ENCODE results near the gene CSF2RB. TPM values are rescaled to one million over a fixed set of nuclear protein-coding genes. Genes with fewer than 3 reads are reported as not detected.

Gene CSF2RB
- total RNA-seq, 1 experiment from 2014 or later, result 5.6 TPM

GRCh38 chr22:36881504-36882245 is 31.8 kb upstream of the CSF2RB start:
- Histone ChIP-seq H2AFZ (ENCODE audit: low read length) (no peak overlapping the region), H3K36me3 (ENCODE audit: insufficient read depth, low read length) (peaks cover 10% of the 10 kb centered on the region), H3K79me2 (ENCODE audit: low read length) (no peaks in the 10 kb centered on the region)

GRCh38 chr22:36884349-36885158 is 28.9 kb upstream of the CSF2RB start:
- Histone ChIP-seq H3K9me2 (replicated peaks; ENCODE audit: insufficient read depth, low read length) (no peaks in the 10 kb centered on the region), H3K4me1 (ENCODE audit: low read length) (no peaks in the 10 kb centered on the region), H3K9me3 (ENCODE audit: low read length) (peaks cover 13% of the 10 kb centered on the region), H3K27ac (ENCODE audit: low read length) (no peak overlapping the region), H3K4me3 (ENCODE audit: low read length) (no peak overlapping the region), H3K27me3 (ENCODE audit: low read length) (no peaks in the 10 kb centered on the region), H3K36me3 (ENCODE audit: insufficient read depth, low read length) (no peaks in the 10 kb centered on the region), H2AFZ (ENCODE audit: low read length) (no peak overlapping the region), H3K79me2 (ENCODE audit: low read length) (no peaks in the 10 kb centered on the region), H3K4me2 (ENCODE audit: low read depth, low read length, poor library complexity, severe bottlenecking) (no peak overlapping the region), H4K20me1 (ENCODE audit: insufficient read depth, low read depth, low read length) (no peaks in the 10 kb centered on the region), H3K9ac (ENCODE audit: low read length) (no peak overlapping the region)
- DNase-seq, result no peak

More at GRCh38 chr22:36881504-36882245, 31.8 kb upstream of the CSF2RB start:
- Histone ChIP-seq H3K27me3 (ENCODE audit: low read length) (no peaks in the 10 kb centered on the region), H4K20me1 (ENCODE audit: insufficient read depth, low read depth, low read length) (no peaks in the 10 kb centered on the region), H3K4me2 (ENCODE audit: low read depth, low read length, poor library complexity, severe bottlenecking) (no peak overlapping the region), H3K27ac (ENCODE audit: low read length) (no peak overlapping the region), H3K9me3 (ENCODE audit: low read length) (peaks cover 13% of the 10 kb centered on the region), H3K4me3 (ENCODE audit: low read length) (no peak overlapping the region), H3K9me2 (replicated peaks; ENCODE audit: insufficient read depth, low read length) (no peaks in the 10 kb centered on the region), H3K4me1 (ENCODE audit: low read length) (no peaks in the 10 kb centered on the region), H3K9ac (ENCODE audit: low read length) (no peak overlapping the region)
- DNase-seq, result no peak

- H4K20me1 ChIP-seq (ENCODE audit: insufficient read depth, low read depth, low read length), result no peaks in the 10 kb centered on the region
- no peak overlapping the region for H3K4me3 ChIP-seq (ENCODE audit: low read length)
- peaks cover 13% of the 10 kb centered on the region for H3K9me3 ChIP-seq (ENCODE audit: low read length)
- H3K79me2 ChIP-seq (ENCODE audit: low read length), result no peaks in the 10 kb centered on the region
- H3K36me3 ChIP-seq (ENCODE audit: insufficient read depth, low read length), result no peaks in the 10 kb centered on the region
- no peaks in the 10 kb centered on the region for H3K9me2 ChIP-seq (replicated peaks; ENCODE audit: insufficient read depth, low read length)
- no peak overlapping the region for H3K9ac ChIP-seq (ENCODE audit: low read length)
- H2AFZ ChIP-seq (ENCODE audit: low read length), result no peak overlapping the region
- H3K27ac ChIP-seq (ENCODE audit: low read length), result no peak overlapping the region
- no peak overlapping the region for H3K4me2 ChIP-seq (ENCODE audit: low read depth, low read length, poor library complexity, severe bottlenecking)
- H3K4me1 ChIP-seq (ENCODE audit: low read length), result no peaks in the 10 kb centered on the region
- H3K27me3 ChIP-seq (ENCODE audit: low read length), result no peaks in the 10 kb centered on the region
- DNase-seq, result no peak
Observed at GRCh38 chr22:36885474-36885873, 28.0 kb upstream of the CSF2RB start.

GRCh38 chr22:36886016-36886415 is 27.4 kb upstream of the CSF2RB start:
- H2AFZ ChIP-seq (ENCODE audit: low read length), result no peak overlapping the region
- H3K79me2 ChIP-seq (ENCODE audit: low read length), result no peaks in the 10 kb centered on the region
- no peaks in the 10 kb centered on the region for H3K36me3 ChIP-seq (ENCODE audit: insufficient read depth, low read length)
- no peak overlapping the region for H3K4me2 ChIP-seq (ENCODE audit: low read depth, low read length, poor library complexity, severe bottlenecking)
- DNase-seq, result no peak
- no peaks in the 10 kb centered on the region for H3K4me1 ChIP-seq (ENCODE audit: low read length)
- no peaks in the 10 kb centered on the region for H4K20me1 ChIP-seq (ENCODE audit: insufficient read depth, low read depth, low read length)
- H3K4me3 ChIP-seq (ENCODE audit: low read length), result no peak overlapping the region
- peaks cover 11% of the 10 kb centered on the region for H3K9me3 ChIP-seq (ENCODE audit: low read length)
- H3K9me2 ChIP-seq (replicated peaks; ENCODE audit: insufficient read depth, low read length), result no peaks in the 10 kb centered on the region
- H3K27ac ChIP-seq (ENCODE audit: low read length), result no peak overlapping the region
- no peaks in the 10 kb centered on the region for H3K27me3 ChIP-seq (ENCODE audit: low read length)
- H3K9ac ChIP-seq (ENCODE audit: low read length), result no peak overlapping the region

- H3K36me3 ChIP-seq (ENCODE audit: insufficient read depth, low read length), result no peaks in the 10 kb centered on the region
- H2AFZ ChIP-seq (ENCODE audit: low read length), result no peak overlapping the region
- H4K20me1 ChIP-seq (ENCODE audit: insufficient read depth, low read depth, low read length), result no peaks in the 10 kb centered on the region
- no peak overlapping the region for H3K9ac ChIP-seq (ENCODE audit: low read length)
- no peak for DNase-seq
- H3K27ac ChIP-seq (ENCODE audit: low read length), result no peak overlapping the region
- H3K9me3 ChIP-seq (ENCODE audit: low read length), result no peaks in the 10 kb centered on the region
- no peaks in the 10 kb centered on the region for H3K79me2 ChIP-seq (ENCODE audit: low read length)
- no peak overlapping the region for H3K4me2 ChIP-seq (ENCODE audit: low read depth, low read length, poor library complexity, severe bottlenecking)
- no peaks in the 10 kb centered on the region for H3K4me1 ChIP-seq (ENCODE audit: low read length)
- no peaks in the 10 kb centered on the region for H3K9me2 ChIP-seq (replicated peaks; ENCODE audit: insufficient read depth, low read length)
- no peaks in the 10 kb centered on the region for H3K27me3 ChIP-seq (ENCODE audit: low read length)
- H3K4me3 ChIP-seq (ENCODE audit: low read length), result no peak overlapping the region
Observed at GRCh38 chr22:36887162-36887561, 26.3 kb upstream of the CSF2RB start.

- H3K79me2 ChIP-seq (ENCODE audit: low read length), result no peaks in the 10 kb centered on the region
- DNase-seq, result no peak
Observed at GRCh38 chr22:36891646-36892045, 21.8 kb upstream of the CSF2RB start.

GRCh38 chr22:36892292-36892691 is 21.1 kb upstream of the CSF2RB start:
- Histone ChIP-seq H3K4me3 (ENCODE audit: low read length) (no peak overlapping the region), H3K4me2 (ENCODE audit: low read depth, low read length, poor library complexity, severe bottlenecking) (no peak overlapping the region), H3K27ac (ENCODE audit: low read length) (no peak overlapping the region), H3K9me3 (ENCODE audit: low read length) (no peaks in the 10 kb centered on the region), H4K20me1 (ENCODE audit: insufficient read depth, low read depth, low read length) (no peaks in the 10 kb centered on the region), H3K4me1 (ENCODE audit: low read length) (no peaks in the 10 kb centered on the region), H3K79me2 (ENCODE audit: low read length) (no peaks in the 10 kb centered on the region), H3K9ac (ENCODE audit: low read length) (no peak overlapping the region), H3K9me2 (replicated peaks; ENCODE audit: insufficient read depth, low read length) (no peaks in the 10 kb centered on the region), H3K36me3 (ENCODE audit: insufficient read depth, low read length) (no peaks in the 10 kb centered on the region), H3K27me3 (ENCODE audit: low read length) (0 out of 2 replicates have a peak, but pooled peaks cover 2% of the 10 kb centered on the region), H2AFZ (ENCODE audit: low read length) (no peak overlapping the region)
- no peak for DNase-seq

More at GRCh38 chr22:36891646-36892045, 21.8 kb upstream of the CSF2RB start:
- H3K4me1 ChIP-seq (ENCODE audit: low read length), result no peaks in the 10 kb centered on the region
- no peaks in the 10 kb centered on the region for H4K20me1 ChIP-seq (ENCODE audit: insufficient read depth, low read depth, low read length)
- H3K27ac ChIP-seq (ENCODE audit: low read length), result no peak overlapping the region
- no peaks in the 10 kb centered on the region for H3K9me3 ChIP-seq (ENCODE audit: low read length)
- H2AFZ ChIP-seq (ENCODE audit: low read length), result no peak overlapping the region
- H3K4me3 ChIP-seq (ENCODE audit: low read length), result no peak overlapping the region
- no peak overlapping the region for H3K4me2 ChIP-seq (ENCODE audit: low read depth, low read length, poor library complexity, severe bottlenecking)
- H3K27me3 ChIP-seq (ENCODE audit: low read length), result 0 out of 2 replicates have a peak, but pooled peaks cover 2% of the 10 kb centered on the region
- H3K36me3 ChIP-seq (ENCODE audit: insufficient read depth, low read length), result no peaks in the 10 kb centered on the region
- H3K9me2 ChIP-seq (replicated peaks; ENCODE audit: insufficient read depth, low read length), result no peaks in the 10 kb centered on the region
- no peak overlapping the region for H3K9ac ChIP-seq (ENCODE audit: low read length)

GRCh38 chr22:36893262-36893661 is 20.2 kb upstream of the CSF2RB start:
- no peaks in the 10 kb centered on the region for H3K4me1 ChIP-seq (ENCODE audit: low read length)
- no peak overlapping the region for H2AFZ ChIP-seq (ENCODE audit: low read length)
- no peak overlapping the region for H3K27ac ChIP-seq (ENCODE audit: low read length)
- H3K9me3 ChIP-seq (ENCODE audit: low read length), result no peaks in the 10 kb centered on the region
- 0 out of 2 replicates have a peak, but pooled peaks cover 2% of the 10 kb centered on the region for H3K27me3 ChIP-seq (ENCODE audit: low read length)
- DNase-seq, result no peak
- H3K9me2 ChIP-seq (replicated peaks; ENCODE audit: insufficient read depth, low read length), result no peaks in the 10 kb centered on the region
- no peak overlapping the region for H3K4me3 ChIP-seq (ENCODE audit: low read length)
- no peak overlapping the region for H3K9ac ChIP-seq (ENCODE audit: low read length)
- no peaks in the 10 kb centered on the region for H3K36me3 ChIP-seq (ENCODE audit: insufficient read depth, low read length)
- no peaks in the 10 kb centered on the region for H4K20me1 ChIP-seq (ENCODE audit: insufficient read depth, low read depth, low read length)
- no peaks in the 10 kb centered on the region for H3K79me2 ChIP-seq (ENCODE audit: low read length)
- no peak overlapping the region for H3K4me2 ChIP-seq (ENCODE audit: low read depth, low read length, poor library complexity, severe bottlenecking)

Measured in Karpas-422 (cell line).